ENCODE measurements around the gene VPS13C.

The VPS13C gene

DNA sequence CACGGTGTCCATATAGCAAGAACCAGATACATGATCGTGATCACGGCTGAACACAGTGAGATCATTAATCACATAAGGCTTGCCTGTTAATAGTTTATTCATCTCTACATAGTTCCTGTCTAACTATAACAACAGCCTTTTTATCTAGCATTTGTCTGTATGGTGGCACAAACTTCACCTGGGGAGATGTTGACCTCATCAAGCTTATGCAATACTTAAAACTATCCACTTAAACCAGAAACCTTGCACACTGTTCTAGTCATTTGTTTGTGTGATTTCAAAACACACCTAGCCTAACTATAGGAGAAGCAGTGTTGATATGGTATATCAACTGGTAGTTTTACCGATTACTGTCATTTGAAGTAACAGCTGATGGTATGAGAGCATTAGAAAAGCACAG lies 124.8 kb downstream of the VPS13C start:
- no peak for DNase-seq

DNA sequence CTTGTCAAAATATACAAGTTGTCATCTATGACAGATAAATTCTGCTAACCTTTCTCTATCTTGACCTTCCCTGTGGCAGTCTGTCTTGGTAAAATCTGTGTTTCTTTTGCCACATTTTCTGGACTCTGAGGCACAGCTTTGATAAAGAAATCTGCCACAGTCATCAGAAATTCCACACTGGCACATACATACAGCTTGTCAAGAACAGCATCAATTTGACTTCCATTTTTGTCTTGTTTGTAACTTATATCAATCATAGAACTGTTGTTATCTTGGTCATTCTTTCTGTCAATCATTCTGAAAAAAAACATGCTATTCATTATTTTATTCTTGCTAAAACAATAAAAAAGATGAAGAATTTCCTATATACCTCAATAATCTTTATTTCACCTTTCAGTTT lies 130.8 kb downstream of the VPS13C start:
- DNase-seq, result no peak

DNA sequence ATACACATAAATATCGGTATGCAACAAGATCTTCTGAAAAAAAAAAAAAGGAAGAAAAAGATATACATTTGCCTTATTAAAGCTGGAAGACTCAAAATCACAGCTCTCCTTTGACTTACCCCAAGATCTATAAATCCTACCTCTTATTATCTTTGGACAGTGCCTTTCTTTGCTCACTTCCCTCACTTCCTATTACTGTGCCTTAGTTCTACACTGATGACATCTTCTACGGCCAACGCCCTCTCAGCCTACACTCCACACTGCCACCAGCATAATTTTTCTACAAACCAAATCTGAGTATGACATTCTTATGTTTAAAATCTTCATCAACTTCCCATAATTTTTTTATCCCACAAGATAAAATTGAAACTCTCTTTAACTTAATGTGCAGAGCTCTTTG lies 137.1 kb downstream of the VPS13C start:
- no peak for DNase-seq

DNA sequence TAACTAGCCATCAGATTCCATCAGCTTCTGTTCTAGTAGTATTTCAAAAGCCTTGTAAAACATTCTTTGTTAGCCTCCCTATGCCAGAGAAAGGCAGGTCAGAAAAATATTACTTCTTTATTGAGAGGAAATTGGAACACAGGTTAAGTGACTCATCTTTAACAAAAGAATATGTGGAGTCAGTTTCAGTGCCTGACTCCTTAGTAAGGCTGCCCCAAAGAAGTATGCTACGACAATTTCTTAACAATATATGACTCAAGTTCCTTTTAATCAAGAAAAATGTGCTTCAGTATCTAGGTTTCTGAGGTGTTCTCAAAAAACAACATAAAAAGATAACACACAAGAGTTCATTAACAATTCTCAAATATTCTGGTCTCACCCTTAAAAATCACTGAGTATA lies 139.2 kb downstream of the VPS13C start:
- no peak for DNase-seq

DNA sequence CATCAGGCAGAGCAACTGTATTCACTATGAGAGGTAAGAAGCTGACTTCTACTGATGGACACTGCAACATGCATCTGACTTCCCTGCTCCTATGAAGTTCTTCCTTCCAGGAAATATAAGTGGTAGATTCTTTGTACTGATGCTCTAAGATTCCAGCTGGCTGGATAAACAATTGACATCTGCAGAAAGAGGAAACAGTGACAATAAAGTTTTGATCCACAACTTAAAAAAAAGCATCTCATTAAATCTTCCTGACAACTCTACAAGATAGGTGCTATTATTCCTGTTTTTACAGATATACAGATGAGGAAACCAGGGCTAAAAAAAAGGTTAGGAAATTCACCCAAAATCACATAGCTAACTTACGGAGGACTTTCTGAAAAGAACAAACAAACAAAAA lies 142.8 kb downstream of the VPS13C start:
- DNase-seq, result no peak

DNA sequence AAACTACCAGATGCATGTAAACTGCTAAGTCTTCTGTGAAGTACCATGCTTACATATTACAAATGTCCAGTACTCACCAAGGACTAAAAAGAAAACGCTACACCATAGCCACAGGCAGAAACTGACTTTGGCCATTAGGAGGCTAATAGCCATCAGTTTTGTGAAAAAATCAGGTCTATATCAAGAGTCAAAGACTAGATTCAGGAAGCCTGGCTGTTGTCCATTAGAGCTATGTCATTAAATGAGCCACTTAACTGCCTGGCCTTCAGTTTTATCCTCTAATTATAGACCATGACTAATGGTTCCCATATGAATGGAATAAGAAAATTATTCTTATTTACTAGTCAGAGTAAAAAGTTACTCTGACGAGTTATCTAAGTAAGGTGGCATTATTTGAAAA lies 144.1 kb downstream of the VPS13C start:
- no peak for DNase-seq

DNA sequence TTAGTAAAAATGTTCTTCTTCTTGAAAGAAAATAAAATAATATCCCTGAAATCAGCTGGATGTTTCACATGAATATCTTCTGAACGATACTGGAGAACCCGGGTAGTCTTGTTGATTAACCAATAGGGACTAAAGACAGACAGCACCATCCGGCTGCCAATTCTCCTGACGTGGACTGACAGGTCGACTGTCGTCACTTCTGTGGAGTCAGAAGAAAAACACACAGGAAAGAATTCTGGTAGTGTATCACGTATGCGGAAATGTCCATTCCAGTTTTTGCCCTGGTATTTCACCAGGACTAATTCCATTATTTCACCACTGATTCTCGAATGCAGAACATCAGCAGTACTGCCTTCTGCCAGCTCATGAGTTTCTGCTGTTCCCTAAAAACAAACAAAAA lies 144.6 kb downstream of the VPS13C start:
- DNase-seq, result no peak

DNA sequence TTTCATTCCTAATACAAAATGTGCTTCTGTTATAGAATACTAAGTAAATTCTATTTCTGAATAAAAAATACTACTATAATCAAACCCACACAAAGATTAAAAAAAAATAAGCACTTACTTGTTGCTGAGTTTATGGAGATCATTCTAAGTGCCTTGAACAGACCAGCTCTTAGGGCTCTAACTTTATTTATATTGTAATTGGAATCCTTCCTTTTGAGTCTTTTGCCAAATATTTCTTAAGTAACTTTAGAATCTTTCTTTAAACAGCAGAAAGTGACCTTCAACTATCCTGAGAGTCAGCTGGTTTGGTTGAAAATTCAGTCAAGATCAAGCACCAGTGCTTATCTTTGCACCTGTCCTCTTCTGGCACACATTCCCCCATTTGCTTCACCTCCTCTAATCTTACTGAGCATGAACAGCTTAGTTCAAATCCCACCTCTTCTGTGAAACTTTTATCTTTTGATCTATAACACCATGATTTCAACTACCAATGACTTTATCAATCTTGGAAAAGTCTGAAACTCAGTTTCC lies 149.3 kb downstream of the VPS13C start:
- DNase-seq, result no peak

DNA sequence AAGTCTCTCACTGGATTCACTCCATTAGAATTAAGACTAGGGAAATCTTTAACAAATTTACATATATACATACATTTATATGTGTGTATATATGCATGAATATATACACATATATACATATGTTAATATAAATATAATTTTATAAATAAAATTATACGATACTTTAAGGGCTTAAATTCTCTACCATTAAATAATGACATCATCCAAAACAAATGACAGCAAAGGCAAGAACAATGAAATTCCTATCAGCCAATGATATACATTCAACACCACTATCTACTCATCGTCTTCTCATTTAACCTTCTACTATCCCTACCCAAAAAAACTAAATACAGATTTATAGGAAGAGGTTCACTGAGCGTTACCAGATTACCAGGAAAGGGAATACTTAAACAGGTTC lies 152.0 kb downstream of the VPS13C start:
- no peak for DNase-seq

DNA sequence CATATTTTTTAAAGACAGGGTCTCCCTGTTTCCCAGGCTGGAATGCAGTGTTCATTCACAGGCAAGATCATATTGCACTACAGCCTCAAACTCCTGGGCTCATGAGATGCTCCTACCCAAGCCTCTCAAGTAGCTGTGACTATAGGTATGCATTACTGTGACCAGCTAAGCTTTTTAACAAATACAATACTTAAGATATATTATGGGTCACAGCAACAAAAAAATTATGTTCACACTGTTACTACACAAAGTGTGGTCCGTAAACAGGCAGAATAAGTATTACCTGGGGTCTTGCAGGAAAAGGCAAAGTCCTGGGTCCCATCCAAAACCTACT lies 152.5 kb downstream of the VPS13C start:
- no peak for DNase-seq

DNA sequence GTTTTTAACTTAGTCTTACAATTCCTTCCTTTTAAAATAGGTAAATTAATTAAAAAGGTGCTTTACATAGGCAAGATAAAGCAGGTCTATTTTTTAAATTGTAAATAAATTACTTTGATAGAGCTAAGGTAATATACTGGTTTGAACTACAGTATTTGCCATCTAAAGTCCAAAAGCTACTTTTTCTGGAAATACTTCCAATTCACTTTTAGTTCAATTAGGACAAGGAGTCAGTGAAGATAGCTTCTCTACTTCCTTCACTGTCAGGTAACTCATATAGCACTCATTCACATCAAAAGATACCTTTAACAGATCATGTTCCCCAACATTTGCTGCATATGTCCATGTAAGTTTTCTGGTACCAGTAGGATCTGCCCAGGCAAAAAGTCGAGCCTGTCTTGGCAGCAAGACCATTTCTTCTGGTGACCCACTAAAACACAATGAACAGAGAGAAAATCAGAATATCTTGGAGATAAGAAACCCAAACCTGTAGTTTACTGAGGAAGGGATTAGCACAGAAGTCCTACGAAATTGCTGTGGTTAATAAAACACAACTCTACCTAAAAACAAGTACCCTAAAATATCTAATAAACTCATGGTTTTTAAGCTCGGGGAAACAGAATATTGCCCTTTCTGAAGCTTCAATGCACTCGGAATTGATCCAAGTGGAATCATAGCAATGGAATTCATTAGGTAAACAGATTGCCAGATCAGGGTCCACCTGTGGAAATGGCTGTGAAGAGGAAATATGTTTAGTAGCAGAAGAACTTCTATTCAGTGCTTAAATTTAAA lies 153.1 kb downstream of the VPS13C start:
- no peak for DNase-seq

DNA sequence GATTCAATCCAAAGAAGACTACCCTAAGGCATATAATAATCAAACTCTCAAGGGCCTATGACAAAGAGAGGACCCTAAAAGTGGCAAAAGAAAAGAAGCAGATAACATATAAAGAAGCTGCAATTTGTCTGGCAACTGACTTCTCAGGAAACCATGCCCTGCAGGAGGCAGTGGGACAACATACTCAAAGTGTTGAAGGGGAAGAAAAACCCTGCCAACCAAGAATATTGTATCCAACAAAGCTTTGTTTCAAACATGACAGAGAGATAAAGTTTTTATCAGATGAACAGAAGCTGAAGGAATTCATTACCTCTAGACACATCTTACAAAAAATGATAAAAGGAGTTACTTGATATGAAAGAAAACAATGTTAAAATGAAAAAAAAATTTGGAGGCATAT lies 167.1 kb downstream of the VPS13C start:
- DNase-seq, result no peak

DNA sequence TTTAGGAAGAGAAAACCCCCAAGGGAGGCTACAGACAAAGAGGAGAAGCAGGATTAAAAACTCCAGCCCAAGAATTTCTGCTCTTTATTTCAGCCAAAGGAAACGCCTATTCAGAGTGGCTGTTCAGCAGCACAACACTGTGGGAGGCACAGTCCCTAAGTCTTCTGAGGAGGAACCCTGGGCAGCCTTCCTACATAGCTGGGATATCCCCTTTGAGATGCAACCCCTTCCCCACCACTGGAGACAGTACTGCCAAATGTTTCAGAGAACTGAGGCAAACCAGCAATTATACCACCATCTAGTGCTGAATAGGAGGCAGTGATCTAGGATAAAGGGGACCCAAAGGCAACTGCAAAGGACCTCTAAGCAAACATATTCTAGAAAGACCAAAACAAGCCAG lies 168.1 kb downstream of the VPS13C start:
- no peak for DNase-seq

DNA sequence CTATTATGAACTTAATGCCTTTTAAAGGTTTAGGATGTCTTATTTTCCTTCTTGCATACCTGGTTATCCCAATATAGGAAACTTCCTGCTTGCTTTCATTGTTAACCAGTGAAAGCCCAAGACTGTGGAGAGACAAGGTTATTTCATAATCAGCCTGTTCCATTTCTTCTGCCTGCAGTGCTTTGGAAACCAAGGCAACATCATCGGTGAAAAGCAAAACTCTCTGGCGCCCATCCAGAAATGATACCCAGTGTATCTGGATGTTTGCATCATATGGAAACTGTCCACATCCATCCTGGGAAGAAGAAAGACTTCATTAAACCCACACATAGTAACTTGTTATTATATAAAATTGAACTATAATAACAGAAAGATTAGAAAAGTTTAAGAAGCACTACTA lies 170.1 kb downstream of the VPS13C start:
- no peak for DNase-seq

DNA sequence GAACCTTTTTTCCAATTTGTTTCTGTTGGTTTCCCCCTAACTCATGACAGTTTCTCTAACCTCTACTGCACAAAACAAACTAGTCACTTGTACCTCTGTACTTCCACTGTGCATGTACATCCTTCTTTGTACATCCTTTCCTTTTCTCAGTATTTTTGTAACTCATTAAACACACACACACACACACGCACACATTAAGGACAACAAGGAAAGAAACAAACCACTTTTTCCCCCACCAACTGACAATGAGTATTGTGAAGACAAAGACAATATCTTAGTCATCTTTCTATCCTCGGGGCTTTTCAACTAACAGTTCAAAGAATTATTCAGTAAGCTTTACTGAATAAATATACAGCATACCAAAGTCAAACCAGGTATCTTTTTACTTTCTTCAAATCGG lies 170.5 kb downstream of the VPS13C start:
- no peak for DNase-seq

DNA sequence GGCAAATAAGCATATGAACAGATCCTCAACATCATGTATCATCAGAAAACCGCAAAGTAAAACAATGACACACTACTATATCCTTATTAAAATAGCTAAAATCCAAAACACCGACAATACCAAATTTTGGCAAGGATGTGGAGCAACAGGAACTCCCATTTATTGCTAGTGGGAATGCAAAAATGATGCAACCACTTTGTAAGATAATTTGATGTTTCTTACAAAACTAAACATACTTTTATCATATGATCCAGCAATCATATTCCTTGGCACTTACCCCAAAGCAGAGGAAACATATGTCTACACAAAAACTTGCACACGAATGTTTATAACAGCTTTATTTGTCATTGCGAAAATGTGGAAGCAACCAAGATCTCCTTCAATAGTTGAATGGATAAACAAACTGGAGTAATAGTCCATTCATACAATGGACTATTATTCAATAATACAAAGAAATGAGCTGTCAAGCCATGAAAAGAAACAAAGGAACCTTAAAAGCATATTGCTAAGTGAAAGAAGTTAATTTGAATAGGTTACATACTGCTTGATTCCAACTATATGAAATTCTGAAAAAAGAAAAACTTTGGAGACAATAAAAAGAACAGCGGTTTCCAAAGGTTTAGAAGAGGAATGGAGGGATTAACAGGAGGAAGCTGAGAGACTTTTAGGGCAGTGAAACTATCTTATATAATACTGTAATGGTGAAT lies 172.0 kb downstream of the VPS13C start:
- DNase-seq, result no peak

DNA sequence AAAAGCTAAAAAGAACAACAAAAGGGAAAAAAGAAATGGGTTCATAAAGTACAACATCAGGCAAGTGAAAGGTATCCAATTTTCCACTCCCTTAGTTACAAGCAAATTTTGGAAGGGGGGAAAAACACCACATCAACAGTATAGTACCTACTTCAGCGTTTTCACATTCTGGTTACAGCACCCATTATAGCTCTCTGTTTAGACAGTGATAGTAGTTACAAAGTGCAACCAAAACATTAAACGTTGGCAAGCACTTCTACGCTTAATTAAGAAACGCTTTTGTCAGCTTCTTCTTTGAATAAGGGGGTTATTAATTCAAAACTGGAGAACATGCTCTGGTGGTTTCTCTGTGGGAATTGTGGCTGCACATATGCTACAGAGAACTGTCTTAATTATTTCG lies 180.2 kb downstream of the VPS13C start:
- DNase-seq, result no peak

DNA sequence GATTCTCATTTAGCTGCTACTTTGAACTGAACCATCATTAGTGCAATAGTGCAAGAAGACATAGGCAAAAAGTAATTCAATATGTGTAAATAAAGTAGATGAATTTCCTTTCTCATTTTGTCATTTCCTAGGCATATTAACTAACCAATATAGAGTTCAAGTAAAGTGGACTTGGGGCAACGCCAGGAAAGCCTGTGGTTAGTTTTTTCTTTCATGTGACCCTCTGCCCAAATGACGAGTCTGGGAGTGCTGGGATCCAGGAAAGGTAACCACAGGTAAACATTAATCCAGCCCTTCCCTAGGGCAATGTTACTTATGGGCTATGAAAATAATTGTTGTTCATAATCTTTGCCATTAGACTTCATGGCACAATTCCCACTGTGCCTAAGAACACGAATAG lies 181.0 kb downstream of the VPS13C start:
- DNase-seq, result no peak

DNA sequence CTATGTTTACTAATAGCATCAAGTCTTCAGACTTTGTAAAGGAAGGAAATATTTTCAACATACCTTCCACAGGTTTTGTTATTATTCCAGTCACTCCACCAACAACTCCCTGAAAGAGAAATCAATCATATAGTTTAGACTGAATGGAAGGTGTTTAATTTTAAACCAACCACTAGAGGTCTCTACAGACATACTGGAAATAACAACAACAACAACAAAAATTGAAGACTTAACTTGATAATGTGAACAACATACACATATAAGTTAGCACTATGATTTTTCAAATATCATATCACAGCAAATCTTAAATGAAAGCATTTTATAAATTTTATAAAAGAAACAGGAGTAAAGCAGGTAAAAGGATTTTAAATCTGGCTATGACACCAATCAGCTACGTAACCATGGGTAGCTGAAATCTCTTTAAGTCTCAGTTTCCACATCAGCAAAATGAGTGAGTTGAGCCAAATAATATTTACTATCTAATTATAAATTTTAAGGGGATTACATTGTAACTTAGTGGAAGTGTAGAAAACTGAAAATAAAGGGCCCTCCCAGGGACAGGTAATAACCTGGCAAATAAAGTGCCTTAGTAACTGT lies 188.2 kb downstream of the VPS13C start:
- no peak for DNase-seq

DNA sequence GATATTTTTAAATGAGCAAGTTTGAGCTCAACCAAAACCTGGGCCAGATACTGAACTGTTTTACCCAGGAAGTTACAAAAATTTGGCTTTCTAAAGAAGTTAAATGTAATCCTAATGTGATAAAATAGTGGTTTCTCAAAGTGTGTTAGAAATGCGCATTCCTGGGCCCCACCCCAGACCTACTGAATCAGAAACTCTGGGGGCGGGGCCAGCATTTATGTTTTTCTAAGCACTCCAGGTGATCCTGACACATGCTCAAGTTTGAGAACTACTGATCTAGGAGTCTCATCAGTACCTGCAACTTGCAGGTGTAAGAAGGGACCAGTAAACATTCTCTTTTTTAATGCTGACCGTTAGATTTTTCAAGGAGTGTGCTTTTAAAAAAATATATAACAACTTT lies 190.6 kb downstream of the VPS13C start:
- no peak for DNase-seq

DNA sequence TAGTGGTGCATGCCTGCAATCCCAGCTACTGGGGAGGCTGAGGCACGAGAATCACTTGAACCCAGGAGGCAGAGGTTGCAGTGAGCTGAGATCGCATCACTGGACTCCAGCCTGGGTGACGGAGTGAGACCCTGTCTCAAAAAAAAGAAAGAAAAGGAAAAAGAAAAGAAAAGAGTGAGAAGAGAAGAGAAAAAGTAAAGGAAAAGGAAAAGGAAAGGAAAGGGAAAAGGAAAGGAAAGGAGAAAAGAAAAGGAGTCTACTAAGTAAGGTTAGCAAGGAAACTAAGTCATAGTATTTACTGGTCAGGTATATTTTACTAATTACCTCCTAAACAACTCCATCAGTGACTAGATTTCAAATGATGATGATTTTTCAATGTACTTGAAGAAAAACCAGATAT lies 198.3 kb downstream of the VPS13C start:
- no peak for DNase-seq

DNA sequence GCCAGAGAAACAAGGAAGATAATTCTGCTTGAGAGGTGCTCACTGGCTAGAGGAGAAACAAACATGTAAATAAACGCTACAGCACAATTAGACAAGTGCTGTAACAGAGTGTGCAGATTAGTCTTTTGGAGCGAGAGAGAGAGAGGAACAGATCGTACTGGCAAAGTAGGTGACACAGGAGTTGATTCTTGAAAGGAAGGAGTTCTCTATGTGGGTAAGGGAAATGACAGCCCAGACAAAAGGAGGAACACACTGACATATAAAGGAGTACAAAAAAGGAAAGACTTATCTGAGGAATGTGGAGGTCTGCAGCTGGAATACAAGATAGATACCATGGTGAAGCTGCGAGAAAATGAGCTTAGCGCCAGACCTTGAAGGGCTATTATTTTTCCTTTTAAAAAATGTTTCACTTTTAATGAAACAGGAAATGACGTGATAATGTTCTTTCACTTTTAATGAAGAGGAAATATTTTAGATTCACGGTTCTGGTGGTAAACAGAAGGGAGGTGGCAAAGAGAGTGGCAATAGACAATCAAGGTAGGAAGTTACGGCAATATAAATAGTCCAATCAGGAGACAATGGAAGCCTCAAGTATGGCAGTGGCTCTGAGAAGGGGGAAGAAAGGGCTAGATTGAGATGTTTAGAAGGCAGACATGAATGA lies 202.9 kb downstream of the VPS13C start:
- DNase-seq, result no peak

DNA sequence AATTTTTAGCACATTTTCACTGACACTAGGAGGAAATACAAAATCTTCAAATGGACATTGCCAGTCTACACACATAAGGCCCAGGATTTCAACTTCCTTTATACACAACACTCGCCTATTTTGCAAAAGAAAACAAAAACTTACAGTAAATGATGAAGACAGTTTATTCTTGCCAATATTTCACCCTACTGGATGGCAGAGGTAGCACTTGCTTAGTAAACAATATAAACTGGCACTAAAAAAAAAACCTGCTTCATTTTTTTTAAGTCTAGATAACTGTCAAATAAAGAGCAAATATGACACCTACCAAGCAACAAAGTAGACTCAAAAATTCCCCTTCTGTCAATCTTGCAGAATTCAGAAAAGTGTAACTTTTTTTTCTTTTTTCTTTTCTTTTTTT lies 204.0 kb downstream of the VPS13C start:
- no peak for DNase-seq

DNA sequence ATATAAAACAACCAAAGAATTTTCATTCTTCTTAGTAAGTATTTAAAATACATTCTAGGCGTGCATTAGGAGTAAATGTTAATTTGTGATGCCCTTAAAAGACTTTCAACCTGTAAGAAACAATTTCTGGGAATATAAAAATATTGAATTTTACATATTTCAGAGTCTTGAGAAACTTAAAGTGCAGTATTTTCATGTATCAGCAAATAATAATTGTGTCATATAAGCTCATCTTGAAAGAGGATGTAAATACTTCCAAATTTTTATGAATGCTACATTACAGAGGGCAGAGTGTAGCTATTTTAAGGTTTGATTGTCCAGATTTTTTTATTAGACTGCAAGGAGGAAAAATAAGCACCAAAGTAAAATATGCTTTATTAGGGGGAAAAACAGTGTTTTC lies 207.1 kb downstream of the VPS13C start:
- no peak for DNase-seq

Measured in KG1 (cell line).